Measurements from ENCODE around the gene RTRAF.

Gene RTRAF

DNA sequence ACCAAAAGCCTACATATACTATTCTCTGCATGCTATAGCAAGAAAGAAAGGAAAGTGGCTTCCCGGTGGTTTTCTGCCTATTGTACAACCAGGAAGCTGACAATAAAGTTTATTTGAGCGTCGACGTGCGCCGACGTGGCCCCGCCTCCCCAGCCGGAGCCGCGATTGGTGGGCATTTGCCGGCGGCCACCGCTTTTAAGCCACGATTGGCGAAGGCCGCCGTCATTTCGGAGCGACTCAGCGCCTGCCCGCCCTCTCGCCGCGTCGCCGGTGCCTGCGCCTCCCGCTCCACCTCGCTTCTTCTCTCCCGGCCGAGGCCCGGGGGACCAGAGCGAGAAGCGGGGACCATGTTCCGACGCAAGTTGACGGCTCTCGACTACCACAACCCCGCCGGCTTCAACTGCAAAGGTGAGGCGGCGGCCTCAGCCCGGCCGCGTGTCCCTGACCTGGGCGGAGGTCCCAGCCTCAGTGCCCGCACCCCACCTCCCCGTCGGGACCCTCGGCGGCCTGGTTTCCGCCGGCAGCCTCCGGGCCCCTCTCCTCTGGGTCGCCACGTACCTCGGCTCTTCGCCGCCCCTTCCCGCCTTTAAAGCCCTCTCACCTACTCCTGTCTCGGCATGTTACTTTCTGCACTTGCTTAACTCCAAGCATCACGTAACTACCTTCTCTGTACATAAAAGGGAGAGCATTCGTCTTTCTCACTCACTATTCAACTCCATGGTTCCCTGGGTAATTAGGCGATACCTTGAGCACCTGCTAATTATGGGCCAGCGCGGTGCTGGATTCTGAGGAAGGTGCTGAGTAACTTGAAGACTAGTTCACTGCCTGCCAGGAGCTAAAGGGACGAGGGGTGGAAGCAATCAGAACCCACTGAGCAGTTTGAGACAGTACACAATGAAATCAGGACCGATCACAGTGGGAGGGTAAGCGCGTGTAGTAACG lies at the start of gene RTRAF:
RTRAF (plus strand) TSS at position 254 of the 942 bp plus-strand sequence; CDS start at position 348, 94 bp downstream.
- DNase-seq (ENCODE audit: low spot score), result peak; percentile 95

DNA sequence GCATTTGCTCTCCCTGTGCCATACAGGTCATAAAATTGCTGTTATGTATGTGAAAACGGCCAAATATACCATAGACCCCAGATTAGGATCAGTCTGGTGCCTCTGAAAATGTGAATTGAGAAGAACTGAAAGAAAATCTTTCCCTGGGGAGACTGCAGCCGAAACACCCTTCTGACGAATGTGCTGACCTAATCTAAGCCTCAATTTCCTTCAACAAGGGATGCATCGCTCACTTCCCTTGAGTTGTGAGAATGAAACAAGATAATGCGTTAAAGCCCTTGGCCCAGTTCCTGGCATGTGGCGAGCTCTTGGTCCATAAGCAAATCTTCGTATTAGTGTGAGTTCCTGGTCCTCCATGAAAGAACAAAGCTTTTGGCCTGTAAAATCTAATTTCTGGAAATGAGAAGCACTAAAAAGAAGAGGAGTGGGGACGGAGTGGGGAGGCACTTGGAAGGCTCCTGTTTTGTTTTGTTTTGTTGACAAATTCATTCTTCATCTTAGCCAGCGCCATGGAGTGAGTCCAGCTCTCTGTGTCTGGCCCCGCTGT lies 49.5 kb upstream of the RTRAF start:
- no peak for DNase-seq (ENCODE audit: low spot score)

DNA sequence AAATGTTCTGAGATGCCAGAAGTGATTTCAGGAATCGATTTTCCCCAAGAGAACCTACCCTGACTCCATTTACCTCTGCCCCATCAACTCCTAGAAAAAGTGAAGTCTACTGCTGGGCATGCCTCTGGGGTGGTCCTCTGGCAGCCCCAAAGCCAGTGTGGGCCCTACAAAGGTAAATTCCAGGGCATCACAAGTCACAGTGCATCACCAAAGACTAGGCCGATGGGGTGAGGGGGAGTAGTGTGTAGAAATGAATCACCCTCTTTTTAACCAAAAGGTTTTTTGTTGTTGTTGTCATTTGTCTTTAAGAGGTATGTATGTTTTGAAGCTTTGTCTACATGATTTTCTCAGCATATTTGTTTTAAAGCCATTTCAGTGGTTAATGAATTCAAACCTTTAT lies 46.4 kb upstream of the RTRAF start:
- DNase-seq (ENCODE audit: low spot score), result no peak

DNA sequence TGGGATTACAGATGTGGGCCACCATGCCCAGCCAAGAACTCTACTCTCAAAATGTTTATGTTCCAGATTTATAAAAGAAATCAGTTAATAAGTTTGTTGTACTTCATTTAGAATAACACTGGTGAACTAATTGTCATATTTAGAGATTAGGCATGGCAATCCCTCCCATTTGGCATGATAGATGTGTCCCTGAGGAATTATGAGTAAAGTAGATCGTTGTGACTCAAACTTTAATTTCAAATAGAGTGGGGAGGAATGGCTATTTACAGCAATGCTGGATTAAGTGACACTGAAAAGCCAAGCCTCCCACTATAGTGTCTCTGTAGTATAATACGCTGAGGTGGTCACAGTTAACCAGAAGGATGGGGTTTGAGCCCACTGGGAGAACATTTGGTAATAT lies 39.3 kb upstream of the RTRAF start:
- no peak for DNase-seq (ENCODE audit: low spot score)

DNA sequence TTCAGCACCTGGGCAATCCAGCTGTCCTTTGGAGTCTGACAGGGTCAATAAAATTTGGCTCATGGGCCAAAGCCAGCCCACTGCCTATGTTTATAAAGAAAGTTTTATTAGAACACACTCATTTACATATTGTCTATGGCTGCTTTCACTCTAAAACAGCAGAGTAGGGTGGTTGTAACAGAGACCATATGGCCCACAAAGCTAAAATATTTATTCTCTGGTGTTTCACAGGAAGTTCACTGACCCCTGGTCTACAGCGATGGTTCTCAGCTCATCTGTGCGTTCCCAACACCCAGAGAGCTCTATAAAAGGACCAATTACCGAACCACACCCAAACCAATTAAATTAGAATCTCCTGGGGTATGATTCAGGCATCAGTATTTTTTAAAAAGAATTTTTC lies 37.7 kb upstream of the RTRAF start:
- no peak for DNase-seq (ENCODE audit: low spot score)

DNA sequence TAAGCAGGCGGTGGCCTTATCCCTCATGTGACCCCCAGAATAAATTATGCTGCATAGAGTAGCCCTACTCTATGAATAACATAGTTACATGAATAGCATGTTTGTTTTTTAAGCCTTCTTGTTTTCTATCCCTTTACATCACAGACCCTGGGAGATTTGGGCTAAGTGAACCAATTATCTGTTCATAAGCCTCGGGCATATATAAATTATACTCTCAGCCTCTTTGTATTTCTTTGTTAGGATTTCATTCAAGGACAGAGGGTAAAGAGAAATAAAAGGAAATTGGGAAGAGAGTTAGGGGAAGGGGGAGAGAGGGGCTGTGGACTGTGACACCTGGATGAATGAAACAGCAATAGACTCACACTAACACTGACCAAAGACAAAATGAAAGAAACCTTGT lies 35.3 kb upstream of the RTRAF start:
- no peak for DNase-seq (ENCODE audit: low spot score)

DNA sequence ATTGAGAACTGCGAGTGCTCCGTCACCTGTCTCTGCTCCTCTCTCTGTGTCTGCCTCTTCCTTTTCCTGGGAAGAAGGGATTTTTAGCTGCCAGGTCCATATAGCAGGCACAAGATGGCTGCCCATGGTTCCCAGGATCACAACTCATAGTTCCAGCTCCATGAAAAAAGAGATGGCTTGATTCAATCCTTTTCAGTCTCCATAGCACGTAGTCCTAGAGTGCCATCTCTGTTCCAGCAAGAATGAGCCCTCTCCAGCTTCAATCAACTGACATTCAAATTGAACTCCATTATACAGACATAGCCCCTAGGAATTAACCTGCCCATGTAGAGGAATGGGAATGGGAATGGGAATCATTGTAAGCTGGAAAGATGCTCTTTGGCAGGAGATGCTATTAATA lies 34.7 kb upstream of the RTRAF start:
- DNase-seq (ENCODE audit: low spot score), result no peak

DNA sequence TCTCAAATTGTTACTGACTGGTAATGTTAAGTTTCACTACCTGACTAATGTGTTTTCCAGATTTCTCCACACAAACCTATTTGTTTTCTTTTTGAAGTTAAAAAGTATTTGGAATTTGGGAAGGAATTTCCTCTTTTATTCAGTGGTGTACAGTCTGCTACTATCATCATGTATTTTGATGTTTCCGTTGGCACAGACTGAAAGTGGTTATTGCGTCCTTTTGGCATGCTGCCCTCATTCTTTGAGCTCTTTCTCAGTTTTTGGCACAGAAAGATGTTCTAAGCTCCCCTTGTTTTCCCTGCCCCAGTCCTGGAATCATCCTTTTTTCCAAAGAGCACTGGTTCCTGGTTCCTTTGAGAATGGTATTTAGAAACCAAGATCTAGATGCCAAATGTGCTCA lies 31.4 kb upstream of the RTRAF start:
- no peak for DNase-seq (ENCODE audit: low spot score)

DNA sequence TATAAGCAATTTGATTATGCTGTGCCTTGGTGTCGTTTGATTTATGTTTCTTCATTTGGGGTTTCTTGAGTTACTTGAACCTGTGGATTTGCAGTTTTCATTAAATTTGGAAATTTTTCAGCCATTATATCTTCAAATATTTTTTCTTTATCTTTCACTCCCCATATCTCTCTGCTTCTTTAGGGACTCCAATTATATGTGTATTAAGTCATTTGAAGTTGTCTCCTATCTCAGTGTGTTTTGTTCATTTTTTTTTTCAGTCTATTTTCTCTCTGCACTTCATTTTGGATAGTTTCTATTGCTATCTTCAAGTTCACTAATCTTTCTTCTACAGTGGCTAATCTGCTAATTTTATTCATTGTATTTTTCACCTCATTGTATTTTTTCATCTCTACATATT lies 29.4 kb upstream of the RTRAF start:
- no peak for DNase-seq (ENCODE audit: low spot score)

DNA sequence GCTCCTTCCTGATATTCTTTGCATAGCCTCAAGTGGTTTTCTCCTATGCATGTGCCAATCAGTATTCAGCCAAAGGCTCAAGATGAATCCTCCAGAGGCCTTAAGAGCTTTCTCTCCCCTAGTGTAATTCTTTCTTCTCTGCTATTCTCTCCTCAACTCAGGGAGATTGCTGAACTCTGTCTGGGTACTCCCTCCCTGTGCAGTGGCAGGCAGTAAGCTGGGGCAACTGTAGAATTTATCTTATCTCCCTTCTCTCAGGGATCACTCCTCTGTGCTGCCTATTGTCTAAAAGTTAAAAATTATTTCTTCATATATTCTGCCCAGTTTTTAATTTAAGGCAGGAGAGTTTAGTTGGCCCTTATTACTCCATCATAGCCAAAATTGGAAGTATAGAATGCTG lies 28.5 kb upstream of the RTRAF start:
- DNase-seq (ENCODE audit: low spot score), result no peak

DNA sequence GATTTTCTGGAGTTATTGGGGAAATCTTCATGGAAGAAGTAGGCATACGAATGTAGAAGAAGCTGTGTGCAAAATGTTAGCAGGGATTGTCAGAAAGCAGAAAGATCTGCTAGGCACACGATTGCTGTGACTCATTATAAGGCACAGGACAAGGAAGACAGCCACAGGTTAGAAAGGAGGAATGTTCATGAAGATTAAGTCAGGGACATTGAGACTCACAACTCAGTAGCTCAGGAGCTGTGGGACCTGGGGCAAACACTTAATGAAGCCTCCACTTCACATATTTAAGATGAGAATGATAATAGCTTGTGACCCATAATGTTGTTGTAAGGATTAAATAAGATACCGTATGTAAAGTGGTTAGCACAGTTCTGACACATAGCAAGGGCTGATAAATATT lies 26.6 kb upstream of the RTRAF start:
- DNase-seq (ENCODE audit: low spot score), result no peak

DNA sequence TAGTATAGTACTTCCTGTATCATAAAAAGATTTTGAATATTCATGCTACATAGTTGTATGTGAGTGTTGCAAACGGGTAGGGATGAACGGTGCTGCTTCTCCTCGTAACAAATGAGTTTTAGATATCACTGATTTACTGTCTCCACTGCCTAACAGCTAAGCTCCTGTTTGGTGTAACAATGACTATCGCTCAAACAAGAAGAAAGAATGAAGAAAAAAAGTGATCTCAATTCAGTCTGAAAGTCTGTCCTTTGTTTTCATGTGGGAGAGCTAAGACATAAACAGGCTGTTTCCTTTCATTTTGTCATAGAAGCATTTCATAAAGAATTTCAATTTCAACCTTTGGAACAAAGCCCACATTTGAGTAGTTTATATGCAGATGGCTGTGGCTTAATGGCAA lies 26.1 kb upstream of the RTRAF start:
- no peak for DNase-seq (ENCODE audit: low spot score)

DNA sequence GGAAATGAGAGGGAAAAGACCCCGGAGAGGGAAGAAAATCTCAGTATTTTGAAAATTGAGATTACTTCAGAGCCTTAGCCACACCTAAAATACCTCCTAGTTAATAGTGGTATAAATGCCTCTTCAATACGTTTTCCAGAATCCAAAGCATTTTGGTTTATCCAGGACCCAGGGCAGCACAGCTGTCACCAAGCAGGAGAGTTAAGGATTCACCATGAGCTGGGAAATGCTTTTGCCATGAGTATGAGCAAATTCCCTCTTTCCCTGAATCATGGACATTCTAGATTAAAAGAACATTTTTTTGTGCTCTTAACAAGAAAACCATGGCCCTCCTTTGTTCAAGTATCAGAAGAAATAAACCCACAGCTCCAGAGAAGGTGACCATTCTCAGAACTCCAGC lies 21.8 kb upstream of the RTRAF start:
- DNase-seq (ENCODE audit: low spot score), result no peak

DNA sequence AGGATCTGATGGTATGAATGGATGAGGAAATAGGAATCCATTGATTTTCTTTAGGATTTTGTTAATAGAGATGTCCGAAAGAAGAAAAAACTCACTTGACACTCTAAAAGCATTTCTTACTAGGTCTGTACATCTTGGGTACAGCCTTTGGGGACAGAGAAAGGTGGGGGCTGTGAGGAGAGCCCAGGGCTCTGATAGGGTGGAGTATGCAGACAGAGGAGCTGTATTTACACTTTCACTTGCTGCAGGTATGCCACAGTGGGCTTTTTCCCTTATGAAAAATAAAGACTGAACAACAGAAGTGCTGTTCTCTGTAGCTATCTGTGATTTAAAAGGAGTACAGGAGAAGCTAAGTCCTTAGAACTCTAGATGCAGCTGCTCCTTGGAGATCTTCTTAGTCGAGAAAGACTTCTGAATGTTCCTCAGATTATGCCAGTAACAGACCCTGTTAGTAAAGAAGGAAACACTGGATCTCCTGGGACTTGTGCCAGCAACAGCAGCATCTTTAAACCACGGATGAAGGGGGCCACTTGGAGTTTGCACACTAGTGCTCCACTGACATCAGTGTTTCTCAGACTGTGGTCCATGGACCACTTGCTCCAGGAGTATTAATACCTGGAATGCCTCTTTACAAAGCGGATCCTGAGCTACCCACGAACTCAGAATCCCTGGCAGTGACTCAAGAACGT lies 19.4 kb upstream of the RTRAF start:
- no peak for DNase-seq (ENCODE audit: low spot score)

DNA sequence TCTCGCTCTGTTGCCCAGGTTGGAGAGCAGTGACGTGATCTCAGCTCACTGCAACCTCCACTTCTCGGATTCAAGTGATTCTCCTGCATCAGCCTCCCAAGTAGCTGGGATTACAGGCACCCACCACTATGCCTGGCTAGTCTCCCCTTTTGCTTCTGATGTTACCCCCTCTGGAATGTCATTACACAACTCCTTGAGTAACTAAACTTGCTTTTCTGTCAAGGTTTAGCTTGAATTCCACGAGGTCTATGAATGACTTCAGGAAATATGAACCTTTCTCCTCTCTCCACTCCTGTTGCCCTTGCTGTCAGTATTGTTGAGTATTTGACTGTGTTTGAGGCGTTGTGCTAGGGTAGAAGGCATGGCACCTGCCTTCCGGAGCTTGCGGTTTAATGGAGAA lies 16.8 kb upstream of the RTRAF start:
- no peak for DNase-seq (ENCODE audit: low spot score)

DNA sequence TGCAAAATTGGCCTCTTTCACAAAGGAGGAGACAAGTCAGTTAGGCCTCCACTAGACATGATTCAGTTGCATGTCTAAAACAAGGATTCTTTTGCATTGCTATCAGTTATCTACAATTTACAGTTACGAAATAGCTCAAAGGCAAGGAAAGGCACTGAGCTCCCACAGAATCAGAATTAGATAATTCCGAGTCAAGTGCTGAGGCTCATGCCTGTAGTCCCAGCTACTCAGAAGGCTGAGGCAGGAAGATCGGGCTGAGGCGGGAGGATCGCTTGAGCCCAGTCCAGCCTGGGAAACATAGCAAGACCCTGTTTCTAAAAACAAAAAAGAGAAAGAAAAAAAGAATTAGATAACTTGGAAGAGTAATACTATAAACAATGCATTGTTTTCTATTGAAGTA lies 12.3 kb upstream of the RTRAF start:
- no peak for DNase-seq (ENCODE audit: low spot score)

DNA sequence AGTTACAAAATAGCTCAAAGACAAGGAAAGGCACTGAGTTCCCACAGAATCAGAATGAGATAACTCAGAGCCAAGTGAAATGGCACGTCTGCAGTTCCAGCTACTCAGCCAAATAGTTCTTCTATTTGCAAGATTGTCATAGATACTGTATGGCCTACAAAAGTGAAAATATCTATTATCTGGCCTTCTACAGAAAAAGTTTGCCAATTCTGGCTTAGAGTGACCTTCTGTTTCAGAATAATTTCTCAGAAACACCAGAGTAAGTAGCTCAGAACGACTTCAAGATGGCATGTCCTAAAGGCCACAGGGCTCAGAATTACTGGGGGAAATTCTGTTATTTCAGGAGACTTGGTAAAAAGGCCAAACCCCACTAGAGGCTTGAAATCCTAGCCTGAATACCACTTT lies 10.7 kb upstream of the RTRAF start:
- DNase-seq (ENCODE audit: low spot score), result no peak

DNA sequence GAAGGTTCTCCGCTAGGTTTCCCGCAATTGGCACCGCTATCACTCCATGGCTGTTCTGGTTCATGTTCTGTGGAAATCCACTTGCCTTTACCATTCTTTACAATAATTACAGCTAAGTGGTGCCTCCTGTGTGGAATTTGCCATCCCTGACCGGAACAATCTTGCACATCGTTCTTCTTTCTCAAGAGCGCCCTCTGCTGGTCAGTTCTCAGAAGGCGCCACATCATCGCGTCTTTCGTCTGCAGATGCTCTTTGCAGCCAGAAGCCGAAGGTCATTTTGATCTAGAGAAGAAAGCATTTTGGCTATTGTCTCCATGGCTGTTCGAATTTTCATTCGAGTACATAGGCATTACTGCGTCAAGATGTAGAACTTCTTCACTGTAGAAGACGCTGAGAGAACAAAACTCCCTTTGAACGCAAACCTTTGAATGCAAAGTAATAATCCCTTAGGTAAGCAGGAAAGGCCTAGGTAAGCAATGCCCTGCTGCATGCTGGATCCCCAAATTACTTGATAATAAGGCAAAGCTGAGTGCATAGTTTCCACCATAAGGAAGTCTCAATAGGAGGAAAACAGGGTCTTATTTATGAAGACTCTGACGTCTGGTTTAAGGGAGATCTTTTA lies 10.1 kb upstream of the RTRAF start:
- peak; percentile 83 for DNase-seq (ENCODE audit: low spot score)

DNA sequence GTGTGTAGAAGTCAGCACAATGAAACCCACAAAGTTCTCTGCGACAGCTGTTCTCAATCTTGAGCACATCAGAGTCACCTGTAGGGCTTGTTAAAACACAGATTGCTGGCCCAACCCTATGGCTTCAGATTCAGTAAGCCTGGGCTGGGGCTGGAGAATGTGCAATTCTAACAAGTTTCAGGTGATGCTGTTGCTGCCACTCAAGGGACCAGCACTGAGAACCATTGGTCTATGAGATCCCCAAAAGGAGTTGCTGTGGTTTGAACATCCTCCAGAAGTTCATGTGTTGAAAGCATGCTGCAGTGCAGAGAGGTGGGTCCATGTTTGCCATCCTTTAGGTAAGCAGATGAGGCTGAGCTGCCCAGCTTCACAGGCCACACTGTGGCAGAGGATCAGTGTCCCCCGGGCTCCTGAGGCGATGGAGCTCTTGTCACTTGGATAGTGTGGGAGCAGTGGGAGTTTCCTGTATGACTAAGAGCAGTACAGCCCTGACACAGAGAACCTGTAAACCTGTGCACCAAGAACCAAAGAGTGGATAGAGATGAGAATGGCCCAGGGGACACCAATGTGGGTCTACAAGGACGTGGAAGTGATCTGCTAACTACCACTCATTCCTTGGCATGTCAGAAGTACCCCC lies 8.0 kb upstream of the RTRAF start:
- no peak for DNase-seq (ENCODE audit: low spot score)

DNA sequence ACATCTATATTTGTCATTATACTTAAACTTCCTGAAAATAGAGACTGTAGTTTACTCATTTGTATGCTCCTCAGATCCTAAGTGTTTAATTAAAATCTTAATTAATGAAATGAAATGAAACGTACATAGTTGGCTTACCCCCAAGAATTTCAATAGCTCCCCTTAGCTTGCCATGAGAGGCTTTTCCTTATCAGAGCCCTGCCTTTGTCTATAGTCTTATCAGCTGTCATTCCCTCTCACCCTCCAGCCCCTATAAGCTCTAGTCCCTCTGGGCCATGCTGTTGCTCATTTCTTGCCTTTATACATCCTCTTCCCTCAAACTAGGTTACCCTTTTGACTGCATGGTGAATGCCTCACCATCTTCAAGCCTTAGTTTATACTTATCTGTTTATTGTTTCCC lies 1.1 kb upstream of the RTRAF start:
- DNase-seq (ENCODE audit: low spot score), result no peak

DNA sequence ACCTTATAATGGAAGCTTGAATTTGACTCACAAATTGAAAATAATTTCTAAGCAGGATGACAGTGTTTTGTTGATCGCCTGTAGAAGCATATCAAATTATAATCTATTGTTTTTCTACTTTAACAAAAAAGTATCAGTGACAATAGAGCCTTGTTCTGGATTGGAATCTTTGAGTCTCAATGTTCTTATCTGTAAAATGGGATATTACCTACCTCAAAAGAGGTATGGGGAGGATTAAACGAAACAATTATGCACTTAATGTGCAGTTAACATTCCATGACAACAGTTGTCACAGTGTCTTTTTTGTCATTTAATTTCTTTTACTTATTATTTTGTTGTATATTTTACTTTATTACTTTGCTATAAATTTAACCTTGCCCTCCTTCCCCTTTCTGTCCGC lies 1.1 kb downstream of the RTRAF start:
- no peak for DNase-seq (ENCODE audit: low spot score)

DNA sequence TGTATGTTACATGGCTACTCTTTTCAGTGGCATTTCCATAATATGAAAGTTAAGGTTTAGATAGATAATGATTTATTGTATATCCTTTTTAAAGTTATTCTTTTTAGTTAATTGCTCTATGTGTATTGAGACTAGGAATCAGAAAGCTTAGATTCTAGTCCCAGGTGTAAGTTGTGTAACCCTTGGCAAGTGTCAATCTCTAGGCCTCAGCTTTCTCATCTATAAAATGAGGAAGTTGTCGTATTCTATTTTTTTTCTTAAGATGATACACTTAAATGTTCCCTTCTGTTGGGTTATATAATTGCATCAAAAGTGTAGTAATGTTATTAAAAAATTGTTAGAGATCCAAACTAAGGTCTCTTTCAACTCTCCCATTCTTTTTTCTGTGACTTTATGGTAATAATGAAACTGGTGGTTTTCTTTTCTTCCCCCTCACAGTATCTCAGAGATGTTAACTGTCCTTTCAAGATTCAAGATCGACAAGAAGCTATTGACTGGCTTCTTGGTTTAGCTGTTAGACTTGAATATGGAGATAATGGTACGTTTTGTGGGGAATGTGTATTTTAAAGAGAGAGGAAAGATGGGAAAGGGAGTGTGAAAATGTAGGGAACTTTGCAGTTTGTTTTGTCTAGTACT lies 4.1 kb downstream of the RTRAF start:
- no peak for DNase-seq (ENCODE audit: low spot score)
